Activated T-helper 9 cell treated with anti-CD3 and anti-CD28 coated beads, Interleukin-2, amount 50 U/mL, for 16 hours (primary cell): ENCODE data around the gene AMZ2.
A peak's percentile ranks its signal among the peaks of the same experiment; 100 is the strongest.

Source experiments
- DNase-seq: peaks from one replicate; pipeline ENCODE4 v3.0.0-alpha.2; 2020; ENCODE audit warnings: low read depth

Gene AMZ2

DNA sequence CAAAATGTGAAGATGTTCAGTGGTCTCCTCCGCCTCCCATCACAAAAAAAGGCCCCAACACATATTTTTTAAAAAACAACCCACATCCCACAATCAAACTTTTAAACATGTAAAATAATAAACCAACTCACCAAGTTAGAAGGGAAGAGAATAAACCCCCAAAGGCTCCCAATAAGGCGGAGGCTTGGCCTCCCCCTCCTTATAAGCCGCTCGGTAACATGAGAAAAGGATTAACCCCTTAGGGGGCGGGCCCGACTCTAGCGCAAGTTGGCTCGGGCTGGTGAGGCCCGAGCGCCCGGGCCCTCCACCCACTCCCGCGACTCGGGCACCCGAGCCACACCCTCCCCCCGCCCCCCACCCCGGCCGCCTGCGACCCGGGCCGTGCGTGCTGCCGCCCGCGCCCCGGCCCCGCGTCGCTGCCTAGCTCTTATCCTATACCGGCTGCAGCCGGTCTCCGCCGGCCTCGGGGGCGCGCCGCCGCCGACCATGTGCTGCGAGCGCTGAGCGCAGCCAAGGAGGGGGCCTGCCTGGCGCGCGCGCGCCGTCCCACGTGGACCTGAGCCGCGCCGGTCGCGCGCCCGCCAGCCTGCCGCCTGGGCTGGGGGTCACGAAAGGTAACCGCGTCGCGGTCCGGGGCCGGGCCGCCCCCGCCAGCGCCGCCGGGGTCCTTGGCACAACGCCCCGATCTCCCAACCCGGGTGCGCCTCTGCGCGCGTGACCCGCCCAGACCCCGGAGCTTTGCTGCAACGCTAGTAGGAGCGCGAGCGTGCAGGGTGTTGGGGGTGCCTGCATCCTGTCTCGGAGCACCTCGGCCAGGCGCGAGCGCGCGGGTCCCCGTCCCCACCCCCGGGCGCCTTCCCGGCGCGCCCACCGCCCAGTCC is 43.4 kb downstream of the AMZ2 start, which contains the start of the genes ARSG and SLC16A6:
ARSG (plus strand) TSS at position 541 of the 881 bp plus-strand sequence. CDS start 15,999 bp downstream, outside the sequence.
SLC16A6 (minus strand) TSS at position 173 of the 881 bp plus-strand sequence. CDS start 12,807 bp downstream, outside the sequence.
- DNase-seq, result peak; percentile 77

DNA sequence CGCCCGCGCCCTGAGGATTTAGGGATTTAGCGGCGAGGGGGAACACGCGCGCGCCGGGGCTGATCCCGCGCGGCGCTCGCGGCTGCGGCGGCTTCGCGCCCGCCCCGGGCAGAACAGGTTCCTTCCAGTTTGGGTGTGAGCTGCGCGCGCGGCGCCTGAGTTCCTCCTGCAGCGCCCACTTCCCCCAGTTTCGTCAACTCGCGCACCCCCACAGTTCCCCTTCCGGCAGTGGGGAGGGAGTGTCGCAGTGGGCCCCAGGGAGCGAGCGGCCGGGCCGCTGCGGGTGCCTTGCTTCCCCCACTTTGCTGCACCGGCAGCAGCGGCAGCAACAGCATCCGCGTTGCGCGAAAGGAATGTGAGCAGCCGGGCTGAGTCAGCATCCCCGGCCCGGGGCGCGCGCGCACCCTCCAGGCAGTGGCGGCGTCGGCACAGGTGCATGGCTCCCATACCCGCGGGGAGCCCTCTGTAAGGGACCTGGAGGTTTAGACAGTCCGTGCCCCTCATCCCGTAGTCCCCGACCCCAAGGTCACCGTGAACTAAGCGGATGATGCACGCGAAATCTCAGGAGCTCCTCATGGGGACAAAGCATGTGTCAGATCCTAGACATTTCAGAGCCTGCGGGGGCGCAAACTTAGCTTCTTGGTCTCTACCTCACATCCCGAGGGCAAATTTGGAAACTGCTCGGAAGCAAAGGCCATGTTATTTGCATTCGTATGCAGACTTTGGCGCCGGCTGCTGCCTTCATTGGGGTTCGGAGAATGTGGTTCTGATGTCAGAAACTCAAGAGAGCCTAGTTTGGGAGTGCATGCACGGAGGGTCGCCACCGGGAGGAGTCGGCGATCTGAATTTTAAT is 44.2 kb downstream of the AMZ2 start:
- DNase-seq, result peak; percentile 86

GRCh38 chr17:68292689-68293040 is 44.8 kb downstream of the AMZ2 start:
- DNase-seq, result no peak

GRCh38 chr17:68293490-68294195 is 45.8 kb downstream of the AMZ2 start:
- DNase-seq, result no peak

- no peak for DNase-seq
These were observed 46.3 kb downstream of the AMZ2 start for GRCh38 chr17:68294196-68294555.

DNA sequence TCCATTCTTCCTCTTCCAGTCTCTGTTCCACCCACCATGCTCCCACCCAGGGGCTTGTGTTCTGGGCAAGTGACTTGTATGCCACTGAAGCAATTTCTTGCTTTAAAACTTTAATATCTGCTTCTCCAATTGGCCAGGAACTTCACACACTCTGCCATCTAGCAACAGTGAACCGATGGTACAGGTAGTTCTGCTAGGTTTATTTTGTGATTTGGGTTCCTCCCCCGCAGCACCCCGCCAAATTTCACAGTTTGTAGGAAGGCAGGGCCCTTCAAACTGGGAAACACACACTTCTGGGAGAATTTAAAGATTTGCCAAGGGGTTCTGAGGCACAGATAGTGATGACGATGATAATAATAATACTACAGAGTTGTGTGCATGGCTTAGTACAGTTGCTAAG is 46.8 kb downstream of the AMZ2 start:
- no peak for DNase-seq

- peak; percentile 34 for DNase-seq
These were observed 47.2 kb downstream of the AMZ2 start for GRCh38 chr17:68295086-68295485.

- peak; percentile 8 for DNase-seq
These were observed 48.7 kb downstream of the AMZ2 start for GRCh38 chr17:68296217-68297191.

GRCh38 chr17:68297195-68297594 is 49.4 kb downstream of the AMZ2 start:
- no peak for DNase-seq

GRCh38 chr17:68298601-68299000 is 50.8 kb downstream of the AMZ2 start:
- DNase-seq, result no peak

GRCh38 chr17:68299817-68300216 is 52.0 kb downstream of the AMZ2 start:
- DNase-seq, result no peak

DNA sequence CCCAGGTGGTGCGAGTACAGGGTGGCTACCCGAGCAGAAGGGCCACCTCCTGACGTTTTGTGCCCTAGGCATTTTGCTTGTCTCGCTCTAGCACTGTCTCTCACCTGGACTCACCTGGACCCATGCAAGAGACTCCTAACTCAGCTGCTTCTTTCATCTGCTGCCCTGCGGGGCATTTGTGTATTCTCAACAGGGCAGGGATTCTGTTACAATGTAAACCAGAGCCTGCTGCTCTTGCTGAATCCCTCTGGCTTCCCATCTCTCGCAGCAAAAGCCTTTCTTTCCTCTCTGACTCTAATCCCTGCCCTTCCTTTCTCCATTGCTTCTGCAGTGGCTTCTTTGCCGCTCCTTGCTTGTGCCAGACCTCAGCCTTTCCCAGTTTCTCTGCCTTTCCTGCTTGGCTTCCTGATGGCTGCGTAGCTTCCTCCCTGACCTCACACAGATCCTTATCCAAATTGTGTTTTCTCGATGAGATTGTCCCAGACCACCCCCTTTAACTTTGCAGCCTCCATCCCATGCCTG is 53.7 kb downstream of the AMZ2 start:
- DNase-seq, result no peak

- no peak for DNase-seq
These were observed 54.3 kb downstream of the AMZ2 start for GRCh38 chr17:68302066-68302564.

DNA sequence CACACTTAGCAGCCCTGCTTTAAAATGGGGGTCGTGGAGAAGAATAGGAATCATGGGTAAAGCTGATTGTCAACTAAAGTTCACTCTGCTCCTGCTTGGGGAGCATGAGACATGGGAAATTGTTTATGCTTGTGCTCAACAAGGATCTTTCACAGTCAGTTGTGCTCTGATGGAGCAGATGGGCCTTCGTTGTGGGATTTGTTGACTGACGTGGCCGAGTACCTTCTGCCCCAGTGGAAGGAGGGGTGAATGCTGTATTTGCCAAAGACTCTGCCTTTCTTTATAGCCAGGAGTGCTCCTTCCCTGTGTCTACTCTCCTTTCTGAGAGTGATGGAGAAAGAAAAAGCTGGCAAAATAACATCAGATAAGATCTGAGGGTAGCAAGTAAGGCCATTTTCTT is 54.8 kb downstream of the AMZ2 start:
- no peak for DNase-seq

DNA sequence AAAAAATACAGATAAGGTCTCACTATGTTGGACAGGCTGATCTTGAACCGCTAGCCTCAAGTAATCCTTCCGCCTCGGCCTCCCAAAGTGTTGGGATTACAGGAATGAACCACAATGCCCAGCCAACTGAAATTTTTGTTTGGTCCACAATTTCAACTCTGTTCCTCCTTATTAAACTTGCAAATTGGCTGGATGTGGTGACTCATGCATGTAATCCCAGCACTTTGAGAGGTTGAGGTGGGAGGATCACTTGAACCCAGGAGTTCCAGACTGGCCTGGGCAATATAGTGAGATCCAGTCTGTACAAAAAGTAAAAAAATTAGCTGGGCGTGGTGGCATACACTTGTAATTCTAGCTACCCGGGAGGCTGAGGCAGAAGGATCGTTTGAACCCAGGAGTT is 56.9 kb downstream of the AMZ2 start:
- no peak for DNase-seq

DNA sequence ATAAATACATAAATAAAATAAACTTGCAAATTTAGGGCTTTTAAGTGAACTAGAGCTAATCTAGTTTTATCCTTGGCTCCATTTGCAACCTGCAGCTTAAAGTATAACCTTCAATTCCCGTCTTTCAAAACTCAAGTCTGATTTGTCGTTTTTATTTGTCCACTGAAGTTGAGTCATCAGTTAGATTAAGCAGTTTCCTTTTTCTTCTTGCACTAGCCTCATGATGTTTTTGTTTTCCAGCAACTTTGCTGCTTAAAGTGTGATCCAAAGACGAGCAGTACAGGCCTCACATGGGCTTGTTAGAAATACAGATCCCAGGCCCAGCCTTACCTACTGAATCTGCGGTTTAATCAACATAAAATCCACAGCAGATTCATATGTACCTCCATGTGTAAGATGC is 57.3 kb downstream of the AMZ2 start:
- DNase-seq, result no peak
